Kidney (tissue), 14 donors: ENCODE data around the gene SORT1. TPM values are rescaled to one million over a fixed set of nuclear protein-coding genes. Genes with fewer than 3 reads are reported as not detected.

Experiments used
- DNase-seq, 5 donors: peaks; one replicate each; pipeline ENCODE4 v3.0.0-alpha.2; 2013 to 2020
- FAIRE-seq: peaks from 2 replicates; lab custom pipeline; 2012; peaks lifted over from hg19 to GRCh38; lab: Jason Lieb, UNC
- H3K27ac ChIP-seq, 2 donors: one replicate each; pipeline ENCODE4 v1.7.0; 2013; ENCODE audit warnings: low read depth in 2 of 2, low read length in 2 of 2, inconsistent platforms in 1 of 2
- H3K27me3 ChIP-seq: one replicate; pipeline ENCODE4 v1.7.1; 2013; ENCODE audit warnings: low read length, inconsistent platforms; ENCODE audit not compliant: control insufficient read depth, insufficient read depth
- H3K36me3 ChIP-seq, 3 donors: one replicate each; pipeline versions ENCODE4 v1.7.0 to v1.7.1; 2013; ENCODE audit warnings: low read length in 3 of 3, control low read depth in 1 of 3, inconsistent platforms in 1 of 3; ENCODE audit not compliant: insufficient read depth in 3 of 3, control insufficient read depth in 2 of 3
- H3K4me1 ChIP-seq, 3 donors: one replicate each; pipeline versions ENCODE4 v1.7.0 to v1.7.1; 2013; ENCODE audit warnings: low read length in 3 of 3, inconsistent platforms in 1 of 3, low read depth in 1 of 3; ENCODE audit not compliant: control insufficient read depth in 2 of 3, insufficient read depth in 2 of 3
- H3K4me3 ChIP-seq, 3 donors: one replicate each; pipeline versions ENCODE4 v1.7.0 to v1.8.1; 2013; ENCODE audit warnings: low read length in 3 of 3, control low read depth in 1 of 3, inconsistent platforms in 1 of 3
- H3K9ac ChIP-seq, 3 donors: one replicate each; pipeline versions ENCODE4 v1.7.0 to v1.7.1; 2013; ENCODE audit warnings: low read length in 3 of 3, control low read depth in 1 of 3, inconsistent platforms in 1 of 3
- H3K9me3 ChIP-seq, 3 donors: one replicate each; pipeline versions ENCODE4 v1.7.0 to v1.7.1; 2013; ENCODE audit warnings: low read length in 3 of 3, control low read depth in 1 of 3, inconsistent platforms in 1 of 3; ENCODE audit not compliant: control insufficient read depth in 2 of 3, insufficient read depth in 1 of 3
- intact Hi-C: fragments of 100-400 bp; cut with DNase I; formaldehyde crosslinking; loops from one replicate; pipeline ENCODE4 v1.11.1; 2022
- polyA plus RNA-seq: library from polyadenylated mRNA; stranded (reverse); fragments of 350-450 nt; fragmentation: Illumina TruSeq; extraction: RNeasy Lipid Tissue Mini Kit (QIAGEN cat#74804); gene quantifications from one replicate; pipeline ENCODE4 v1.2.3, GENCODE V29; 2014; ENCODE audit warnings: low read depth, low replicate concordance; ENCODE audit not compliant: insufficient read depth
- total RNA-seq: library from RNA; stranded (reverse); fragmentation: NEBNext Ultra II Directional; extraction: Animal tissue kit (Norgen Biotek cat#: 25700); gene quantifications from one replicate; pipeline ENCODE4 v1.2.1, GENCODE V29; 2021
- TF ChIP-seq, protein P1 (sequence below): IDR thresholded peaks from 3 replicates; pipeline ENCODE4 v1.5.1; 2012; ENCODE audit warnings: mild to moderate bottlenecking, moderate library complexity, borderline replicate concordance; ENCODE audit not compliant: insufficient read depth; ENCODE audit errors: extremely low read depth
- donor health status: control.
- donor health status: control.
- donor health status: control.
- donor health status: control.
- donor health status: control.
- donor health status: DM: yes; HTN: yes; CAD: no.
- donor health status: Normal renal cell carcinoma (clear cell type).

SORT1 gene
- total and polyA plus RNA-seq, 2 donors from 2014 or later = 33.5 to 169 TPM

GRCh38 chr1:109393617-109394233 lies 4.0 kb downstream of the SORT1 start:
- Histone ChIP-seq H3K9me3 (no peaks in the 10 kb centered on the region), H3K9ac (peak overlapping the region in 1 of 3 donors; percentile 17), H3K4me3 (peak overlapping the region in 1 of 3 donors; percentile 44), H3K36me3 (no peaks in the 10 kb centered on the region), H3K27ac (peak overlapping the region; percentile 83 to 91), H3K27me3 (no peaks in the 10 kb centered on the region), H3K4me1 (peaks cover 4 to 44% (median 40%) of the 10 kb centered on the region in 3 donors)
- intact Hi-C loops = no loop called here
- no peak for DNase-seq
- TF ChIP-seq, protein P1, sequence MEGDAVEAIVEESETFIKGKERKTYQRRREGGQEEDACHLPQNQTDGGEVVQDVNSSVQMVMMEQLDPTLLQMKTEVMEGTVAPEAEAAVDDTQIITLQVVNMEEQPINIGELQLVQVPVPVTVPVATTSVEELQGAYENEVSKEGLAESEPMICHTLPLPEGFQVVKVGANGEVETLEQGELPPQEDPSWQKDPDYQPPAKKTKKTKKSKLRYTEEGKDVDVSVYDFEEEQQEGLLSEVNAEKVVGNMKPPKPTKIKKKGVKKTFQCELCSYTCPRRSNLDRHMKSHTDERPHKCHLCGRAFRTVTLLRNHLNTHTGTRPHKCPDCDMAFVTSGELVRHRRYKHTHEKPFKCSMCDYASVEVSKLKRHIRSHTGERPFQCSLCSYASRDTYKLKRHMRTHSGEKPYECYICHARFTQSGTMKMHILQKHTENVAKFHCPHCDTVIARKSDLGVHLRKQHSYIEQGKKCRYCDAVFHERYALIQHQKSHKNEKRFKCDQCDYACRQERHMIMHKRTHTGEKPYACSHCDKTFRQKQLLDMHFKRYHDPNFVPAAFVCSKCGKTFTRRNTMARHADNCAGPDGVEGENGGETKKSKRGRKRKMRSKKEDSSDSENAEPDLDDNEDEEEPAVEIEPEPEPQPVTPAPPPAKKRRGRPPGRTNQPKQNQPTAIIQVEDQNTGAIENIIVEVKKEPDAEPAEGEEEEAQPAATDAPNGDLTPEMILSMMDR = no peak
- no peak for FAIRE-seq

GRCh38 chr1:109392788-109393616 lies 4.7 kb downstream of the SORT1 start:
- H3K27ac ChIP-seq = peak overlapping the region; percentile 83 to 91
- H3K9ac ChIP-seq = peak overlapping the region in 2 of 3 donors; percentile 13 to 17
- intact Hi-C loops = no loop called here
- no peaks in the 10 kb centered on the region for H3K36me3 ChIP-seq
- peak overlapping the region in 2 of 3 donors; percentile 44 to 53 for H3K4me3 ChIP-seq
- FAIRE-seq (no peak), DNase-seq (peak; percentile 62 to 85 (median 75))
- H3K4me1 ChIP-seq = peaks cover 3 to 44% (median 35%) of the 10 kb centered on the region in 3 donors
- H3K27me3 ChIP-seq = no peaks in the 10 kb centered on the region
- H3K9me3 ChIP-seq = no peaks in the 10 kb centered on the region
- TF ChIP-seq, protein P1 = no peak

- TF ChIP-seq, protein P1 = no peak
- H3K4me1 ChIP-seq = peaks cover 3 to 44% (median 35%) of the 10 kb centered on the region in 3 donors
- peak overlapping the region in 2 of 3 donors; percentile 44 to 53 for H3K4me3 ChIP-seq
- FAIRE-seq (no peak), DNase-seq (peak in 1 of 5 donors; percentile 5)
- H3K27me3 ChIP-seq = no peaks in the 10 kb centered on the region
- no peaks in the 10 kb centered on the region for H3K36me3 ChIP-seq
- H3K27ac ChIP-seq = peak overlapping the region; percentile 83 to 91
- intact Hi-C loops = no loop called here
- H3K9ac ChIP-seq = peak overlapping the region in 2 of 3 donors; percentile 17 to 20
- H3K9me3 ChIP-seq = no peaks in the 10 kb centered on the region
These were observed 5.5 kb downstream of the SORT1 start for GRCh38 chr1:109392037-109392787.
